Activated B cell treated with CpG ODN at 0.5 μM for 24 hours (primary cell): Measurements from ENCODE around the gene BNIP2. TPM values are rescaled to one million over a fixed set of nuclear protein-coding genes. Genes with fewer than 3 reads are reported as not detected.
A peak's percentile ranks its signal among the peaks of the same experiment; 100 is the strongest.

ENCODE experiments used
- ATAC-seq: fragments of 200-7000 bp; cut with Tn5 transposase; one replicate; pipeline ENCODE4 v1.10.0; 2021; ENCODE audit warnings: low read depth, mild to moderate bottlenecking, moderate library complexity
- CTCF ChIA-PET: fragments of 350-600 bp; sonication (Branson Sonifier 250); formaldehyde crosslinking; loops from one replicate; lab custom pipeline; 2021; ENCODE audit warnings: antibody characterized with exemption; lab: Charles Lee
- POLR2A ChIA-PET: fragments of 350-600 bp; sonication (Branson Sonifier 250); formaldehyde crosslinking; loops from one replicate; lab custom pipeline; 2021; ENCODE audit warnings: antibody characterized with exemption; lab: Charles Lee
- DNase-seq: peaks from one replicate; pipeline ENCODE4 v3.0.0; 2022
- H3K27ac Mint-ChIP-seq: one replicate; pipeline ENCODE4 v1.8.0; 2020; ENCODE audit warnings: mixed read lengths
- H3K27me3 Mint-ChIP-seq: one replicate; pipeline ENCODE4 v1.8.0; 2021; ENCODE audit warnings: mixed read lengths
- H3K36me3 Mint-ChIP-seq: one replicate; pipeline ENCODE4 v1.8.0; 2021; ENCODE audit warnings: low read depth, mixed read lengths
- H3K4me1 Mint-ChIP-seq: one replicate; pipeline ENCODE4 v1.8.0; 2021; ENCODE audit warnings: mixed read lengths
- H3K4me3 Mint-ChIP-seq: one replicate; pipeline ENCODE4 v1.8.0; 2020; ENCODE audit warnings: mild to moderate bottlenecking, mixed read lengths
- H3K9me3 Mint-ChIP-seq: one replicate; pipeline ENCODE4 v1.8.0; 2020; ENCODE audit warnings: mixed read lengths
- CTCF ChIP-seq: fragments of 200-600 bp; IDR thresholded peaks from one replicate; pipeline ENCODE4 v1.8.0; 2022; ENCODE audit warnings: antibody characterized with exemption, mild to moderate bottlenecking
- intact Hi-C: fragments of 100-400 bp; cut with micrococcal nuclease; formaldehyde crosslinking; loops from one replicate; pipeline ENCODE4 v1.15.1; 2024
- total RNA-seq: library from RNA; stranded (reverse); gene quantifications from 2 replicates; pipeline ENCODE4 v1.2.3, GENCODE V29; 2022

The BNIP2 gene
- 80.1 and 82.9 TPM in 2 replicates for total RNA-seq

GRCh38 chr15:59688782-59689625, at the start of gene BNIP2:
Gene BNIP2, minus strand, starts transcription at chr15:59689320. Its CDS starts 6,863 bp downstream, at chr15:59682457.
- H3K4me3 Mint-ChIP-seq, result peak within 1 kb of the TSS; percentile 92
- intact Hi-C loops, result loop anchor here (1.0 to 10.0 kb wide), 13 partner anchors 32 to 918 kb away; partner anchors contain the start of genes GTF2A2, ICE2, MINDY2 and MYO1E

GRCh38 chr15:59738676-59739075, 49.6 kb upstream of the BNIP2 start:
- Mint-ChIP-seq H3K27ac (no peak overlapping the region), H3K4me3 (no peak overlapping the region), H3K36me3 (no peaks in the 10 kb centered on the region), H3K27me3 (peaks cover 10% of the 10 kb centered on the region), H3K4me1 (no peaks in the 10 kb centered on the region), H3K9me3 (peaks cover under 1% of the 10 kb centered on the region)
- ChIA-PET CTCF (no interaction called here), POLR2A (no interaction called here)
- TF ChIP-seq CTCF, result no peak
- intact Hi-C loops, result no loop called here
- no peak for DNase-seq
- no peak for ATAC-seq

More at GRCh38 chr15:59688782-59689625, at the start of gene BNIP2:
- ATAC-seq, result peak; percentile 87
- DNase-seq, result peak; percentile 97
- H3K9me3 Mint-ChIP-seq, result no peaks in the 10 kb centered on the region
- ChIA-PET POLR2A (interaction anchor here (0.5 to 3.5 kb wide), 12 partner anchors 13 to 833 kb away, joined by 3 to 25 read pairs (median 4); partner anchors contain the start of genes ANXA2 and GTF2A2), CTCF (interaction anchor here (1.5 to 5.1 kb wide), 2 partner anchors 156 to 492 kb away, joined by 3 to 38 read pairs; no protein-coding TSS in a partner anchor)
- H3K4me1 Mint-ChIP-seq, result peaks cover 52% of the 10 kb centered on the region
- peak within 1 kb of the TSS; percentile 96 for H3K27ac Mint-ChIP-seq
- peaks cover 27% of the 10 kb centered on the region for H3K36me3 Mint-ChIP-seq
- no peaks in the 10 kb centered on the region for H3K27me3 Mint-ChIP-seq
- TF ChIP-seq CTCF, result no peak

- ATAC-seq (no peak), DNase-seq (no peak)
- POLR2A ChIA-PET, result no interaction called here
- TF ChIP-seq CTCF, result no peak
- Mint-ChIP-seq H3K4me1 (no peaks in the 10 kb centered on the region), H3K27me3 (peaks cover 5% of the 10 kb centered on the region), H3K9me3 (no peaks in the 10 kb centered on the region), H3K36me3 (no peaks in the 10 kb centered on the region), H3K27ac (no peak overlapping the region), H3K4me3 (no peak overlapping the region)
- CTCF ChIA-PET, result no interaction called here
- intact Hi-C loops, result no loop called here
These were observed 47.1 kb upstream of the BNIP2 start for GRCh38 chr15:59736181-59736580.

GRCh38 chr15:59725151-59725486, 36.0 kb upstream of the BNIP2 start:
- no peak overlapping the region for H3K4me3 Mint-ChIP-seq
- no peak overlapping the region for H3K27ac Mint-ChIP-seq
- ATAC-seq, result no peak
- CTCF ChIA-PET, result interaction anchor here (1.0 to 1.8 kb wide), 9 partner anchors 14 to 1192 kb away, joined by 3 to 14 read pairs (median 6); no protein-coding TSS in a partner anchor
- no peaks in the 10 kb centered on the region for H3K9me3 Mint-ChIP-seq
- H3K36me3 Mint-ChIP-seq, result no peaks in the 10 kb centered on the region
- no peaks in the 10 kb centered on the region for H3K4me1 Mint-ChIP-seq
- peaks cover 18% of the 10 kb centered on the region for H3K27me3 Mint-ChIP-seq
- no peak for TF ChIP-seq CTCF
- DNase-seq, result no peak
- intact Hi-C loops, result loop anchor here (1.0 to 10.0 kb wide), 4 partner anchors 34 to 795 kb away; no protein-coding TSS in a partner anchor
- POLR2A ChIA-PET, result interaction anchor here (1.0 kb wide), 1 partner anchor 33 kb away, joined by 3 read pairs; no protein-coding TSS in a partner anchor
